WTC11 (cell line): Measurements from ENCODE around the gene MICU2. TPM values are rescaled to one million over a fixed set of nuclear protein-coding genes. Genes with fewer than 3 reads are reported as not detected.

ENCODE experiments used
- ATAC-seq: fragments of 200-7000 bp; cut with Tn5 transposase; 2 replicates; pipeline ENCODE4 v1.10.0; 2021; ENCODE audit warnings: mild to moderate bottlenecking, moderate library complexity
- CTCF ChIA-PET: fragments of 300-600 bp; sonication (Branson Sonifier 250); formaldehyde crosslinking; loops from one replicate; lab custom pipeline; 2021; ENCODE audit warnings: antibody characterized with exemption; lab: Charles Lee
- POLR2A ChIA-PET: fragments of 350-600 bp; sonication (Branson Sonifier 250); formaldehyde crosslinking; loops from one replicate; lab custom pipeline; 2021; ENCODE audit warnings: antibody characterized with exemption; lab: Charles Lee
- DNase-seq: peaks from one replicate; pipeline ENCODE4 v3.0.0; 2021; ENCODE audit warnings: low spot score
- H3K27ac Mint-ChIP-seq: 2 replicates; pipeline ENCODE4 v1.8.0; 2021; ENCODE audit warnings: mixed read lengths
- H3K27me3 Mint-ChIP-seq: 2 replicates; pipeline ENCODE4 v1.8.0; 2021; ENCODE audit warnings: low read depth, mild to moderate bottlenecking, moderate library complexity, mixed read lengths
- H3K36me3 Mint-ChIP-seq: 2 replicates; pipeline ENCODE4 v1.8.0; 2021; ENCODE audit warnings: mixed read lengths
- H3K4me1 Mint-ChIP-seq: 2 replicates; pipeline ENCODE4 v1.8.0; 2022; ENCODE audit warnings: mixed read lengths
- H3K4me3 Mint-ChIP-seq: 2 replicates; pipeline ENCODE4 v1.8.0; 2021; ENCODE audit warnings: mild to moderate bottlenecking, moderate library complexity, mixed read lengths
- H3K9me3 Mint-ChIP-seq: 2 replicates; pipeline ENCODE4 v1.8.0; 2021; ENCODE audit warnings: mixed read lengths
- ARID4B ChIP-seq: sonication (generic); formaldehyde crosslinking; IDR thresholded peaks from 2 replicates; pipeline ENCODE4 v1.8.0; 2023; ENCODE audit warnings: missing genetic modification reagents, mild to moderate bottlenecking, borderline replicate concordance
- ATF6 ChIP-seq: sonication (generic); formaldehyde crosslinking; IDR thresholded peaks from 2 replicates; pipeline ENCODE4 v1.8.1; 2023; ENCODE audit warnings: mild to moderate bottlenecking, missing genetic modification reagents
- E2F1 ChIP-seq: sonication (generic); formaldehyde crosslinking; IDR thresholded peaks from 2 replicates; pipeline ENCODE4 v1.8.0; 2022; ENCODE audit warnings: mild to moderate bottlenecking, missing genetic modification reagents
- E2F4 ChIP-seq: sonication (generic); formaldehyde crosslinking; IDR thresholded peaks from 2 replicates; pipeline ENCODE4 v1.8.1; 2022; ENCODE audit warnings: low read depth, mild to moderate bottlenecking, moderate library complexity, missing genetic modification reagents, borderline replicate concordance
- JUN ChIP-seq: sonication (generic); formaldehyde crosslinking; IDR thresholded peaks from 2 replicates; pipeline ENCODE4 v1.8.0; 2023; ENCODE audit warnings: mild to moderate bottlenecking, missing genetic modification reagents
- MAX ChIP-seq: sonication (generic); formaldehyde crosslinking; IDR thresholded peaks from 2 replicates; pipeline ENCODE4 v1.8.0; 2022; ENCODE audit warnings: mild to moderate bottlenecking, missing genetic modification reagents
- MXD4 ChIP-seq: fragments of 250-450 bp; sonication (Bioruptor Pico); IDR thresholded peaks from 2 replicates; pipeline ENCODE4 v1.8.0; 2021; ENCODE audit warnings: mild to moderate bottlenecking, moderate library complexity, borderline replicate concordance
- NR3C1 ChIP-seq: sonication (generic); formaldehyde crosslinking; conservative IDR thresholded peaks from 2 replicates; pipeline ENCODE4 v1.8.1; 2023; ENCODE audit warnings: low read depth, mild to moderate bottlenecking, missing genetic modification reagents
- OVOL2 ChIP-seq: fragments of 250-450 bp; sonication (Bioruptor Pico); IDR thresholded peaks from 2 replicates; pipeline ENCODE4 v1.9.0; 2021; ENCODE audit warnings: mild to moderate bottlenecking, borderline replicate concordance
- PREB ChIP-seq: sonication (generic); formaldehyde crosslinking; IDR thresholded peaks from 2 replicates; pipeline ENCODE4 v1.8.1; 2022; ENCODE audit warnings: mild to moderate bottlenecking, missing genetic modification reagents, moderate library complexity, borderline replicate concordance
- TEAD4 ChIP-seq: sonication (generic); formaldehyde crosslinking; IDR thresholded peaks from 2 replicates; pipeline ENCODE4 v1.8.0; 2022; ENCODE audit warnings: mild to moderate bottlenecking, missing genetic modification reagents
- TP53 ChIP-seq: sonication (generic); formaldehyde crosslinking; IDR thresholded peaks from 2 replicates; pipeline ENCODE4 v1.8.1; 2023; ENCODE audit warnings: mild to moderate bottlenecking, missing genetic modification reagents
- ZNF232 ChIP-seq: sonication (generic); formaldehyde crosslinking; IDR thresholded peaks from 2 replicates; pipeline ENCODE4 v1.8.0; 2022; ENCODE audit warnings: mild to moderate bottlenecking, missing genetic modification reagents
- total RNA-seq: library from RNA; stranded (reverse); gene quantifications from 3 replicates; pipeline ENCODE4 v1.2.3, GENCODE V29; 2021

The MICU2 gene
- total RNA-seq, 1 experiment from 2014 or later, result 33.8 TPM

- TF ChIP-seq MAX (CRISPR knock-in tag), result no peak
- TF ChIP-seq ARID4B, result no peak
- TF ChIP-seq TEAD4 (CRISPR knock-in tag), result no peak
- TF ChIP-seq OVOL2 (CRISPR knock-in tag), result no peak
- TF ChIP-seq JUN (CRISPR knock-in tag), result no peak
- TF ChIP-seq MXD4 (CRISPR knock-in tag), result no peak
- TF ChIP-seq E2F4, result no peak
- TF ChIP-seq TP53 (CRISPR knock-in tag), result no peak
- ChIA-PET CTCF (interaction anchor here (1.0 kb wide), 1 partner anchor 27 kb away, joined by 3 read pairs; no protein-coding TSS in a partner anchor), POLR2A (no interaction called here)
- H3K4me1 Mint-ChIP-seq, result no peaks in the 10 kb centered on the region
- DNase-seq (no peak), ATAC-seq (no peak)
- no peak overlapping the region for H3K27ac Mint-ChIP-seq
- no peaks in the 10 kb centered on the region for H3K36me3 Mint-ChIP-seq
- H3K27me3 Mint-ChIP-seq, result peaks cover 22% of the 10 kb centered on the region
- no peak overlapping the region for H3K4me3 Mint-ChIP-seq
- H3K9me3 Mint-ChIP-seq, result no peaks in the 10 kb centered on the region
Measured at GRCh38 chr13:21610687-21611086, 6.7 kb upstream of the MICU2 start.

GRCh38 chr13:21608961-21609360 lies 5.0 kb upstream of the MICU2 start:
- Mint-ChIP-seq H3K27me3 (peaks cover 31% of the 10 kb centered on the region), H3K4me1 (peaks cover 6% of the 10 kb centered on the region), H3K4me3 (no peak overlapping the region), H3K27ac (no peak overlapping the region), H3K9me3 (no peaks in the 10 kb centered on the region), H3K36me3 (no peaks in the 10 kb centered on the region)
- ATAC-seq (no peak), DNase-seq (no peak)
- ChIA-PET POLR2A (no interaction called here), CTCF (interaction anchor here (1.1 kb wide), 1 partner anchor 29 kb away, joined by 3 read pairs; no protein-coding TSS in a partner anchor)
- TF ChIP-seq PREB (CRISPR knock-in tag), result no peak
- TF ChIP-seq ATF6 (CRISPR knock-in tag), result no peak
- TF ChIP-seq OVOL2 (CRISPR knock-in tag), result no peak
- TF ChIP-seq NR3C1 (CRISPR knock-in tag), result no peak
- TF ChIP-seq ZNF232 (CRISPR knock-in tag), result no peak
- no peak for TF ChIP-seq E2F1 (CRISPR knock-in tag)
